ENCODE measurements around the gene C2orf68. TPM values are rescaled to one million over a fixed set of nuclear protein-coding genes. Genes with fewer than 3 reads are reported as not detected.

The C2orf68 gene
- total and polyA plus RNA-seq, 2 of the 13 experiments (the other 11 are each of a cell fraction or from before 2014, with no cell fraction given), result 47.1 to 77.4 TPM

DNA sequence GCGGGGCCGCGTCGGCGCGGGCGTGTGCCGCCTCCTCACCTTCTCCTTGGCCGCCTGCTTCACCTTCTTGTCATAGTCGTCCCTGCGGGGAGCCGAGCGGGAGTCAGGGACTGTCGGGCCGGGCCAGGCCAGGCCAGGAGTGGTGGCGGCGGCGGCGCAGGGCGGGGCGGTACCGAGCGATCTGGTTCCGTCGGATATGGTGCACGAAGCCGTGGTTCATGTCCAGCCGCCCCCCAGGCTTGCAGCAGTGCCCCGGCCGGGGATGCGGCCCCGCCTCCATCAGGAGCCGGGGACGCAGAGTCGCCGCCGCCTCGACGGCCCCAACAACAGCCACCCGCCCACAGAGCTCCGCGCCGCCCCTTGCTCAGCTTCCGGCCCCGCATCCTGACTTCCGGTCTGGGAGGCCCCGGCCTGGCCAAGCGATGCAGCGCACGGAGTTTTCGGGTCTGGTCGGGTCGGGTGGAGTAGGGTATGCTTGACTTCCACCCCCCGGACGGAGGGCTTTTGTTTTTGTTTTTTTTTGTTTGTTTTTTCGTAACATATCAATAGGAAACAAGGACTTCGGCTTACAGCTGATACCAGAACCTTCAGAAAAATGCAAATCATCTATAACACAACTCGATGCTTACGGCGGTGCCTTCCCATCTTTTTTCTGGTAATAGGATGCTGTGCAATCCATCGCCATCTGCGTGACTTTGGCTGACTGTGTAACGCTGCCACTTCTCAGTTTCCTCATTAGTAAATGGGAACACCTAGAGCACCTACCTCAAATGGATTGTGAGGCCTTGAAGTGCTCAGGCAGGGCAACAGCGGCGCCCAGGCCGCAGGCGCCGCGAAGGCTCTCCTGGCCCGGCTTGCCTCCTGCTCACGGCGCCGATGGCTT is at the start of gene C2orf68 (continued):
- TF ChIP-seq, protein P1, sequence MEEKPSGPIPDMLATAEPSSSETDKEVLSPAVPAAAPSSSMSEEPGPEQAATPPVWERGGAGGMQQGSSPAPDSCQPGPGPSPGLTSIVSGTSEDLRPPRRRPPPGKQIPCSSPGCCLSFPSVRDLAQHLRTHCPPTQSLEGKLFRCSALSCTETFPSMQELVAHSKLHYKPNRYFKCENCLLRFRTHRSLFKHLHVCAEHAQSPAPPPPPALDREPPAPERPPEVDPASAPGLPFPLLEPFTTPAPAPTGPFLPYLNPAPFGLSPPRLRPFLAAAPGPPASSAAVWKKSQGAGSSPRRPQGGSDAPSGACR (CRISPR knock-in tag; IDR thresholded peaks at IDR 0.05), result no peak
- no peak for TF ChIP-seq MLLT10 (CRISPR knock-in tag; IDR thresholded peaks at IDR 0.05)
- no peak for TF ChIP-seq JUNB (CRISPR knock-in tag; IDR thresholded peaks at IDR 0.05; ENCODE audit: borderline replicate concordance)
- TF ChIP-seq, protein P2, sequence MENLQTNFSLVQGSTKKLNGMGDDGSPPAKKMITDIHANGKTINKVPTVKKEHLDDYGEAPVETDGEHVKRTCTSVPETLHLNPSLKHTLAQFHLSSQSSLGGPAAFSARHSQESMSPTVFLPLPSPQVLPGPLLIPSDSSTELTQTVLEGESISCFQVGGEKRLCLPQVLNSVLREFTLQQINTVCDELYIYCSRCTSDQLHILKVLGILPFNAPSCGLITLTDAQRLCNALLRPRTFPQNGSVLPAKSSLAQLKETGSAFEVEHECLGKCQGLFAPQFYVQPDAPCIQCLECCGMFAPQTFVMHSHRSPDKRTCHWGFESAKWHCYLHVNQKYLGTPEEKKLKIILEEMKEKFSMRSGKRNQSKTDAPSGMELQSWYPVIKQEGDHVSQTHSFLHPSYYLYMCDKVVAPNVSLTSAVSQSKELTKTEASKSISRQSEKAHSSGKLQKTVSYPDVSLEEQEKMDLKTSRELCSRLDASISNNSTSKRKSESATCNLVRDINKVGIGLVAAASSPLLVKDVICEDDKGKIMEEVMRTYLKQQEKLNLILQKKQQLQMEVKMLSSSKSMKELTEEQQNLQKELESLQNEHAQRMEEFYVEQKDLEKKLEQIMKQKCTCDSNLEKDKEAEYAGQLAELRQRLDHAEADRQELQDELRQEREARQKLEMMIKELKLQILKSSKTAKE (CRISPR knock-in tag; IDR thresholded peaks at IDR 0.05; ENCODE audit: borderline replicate concordance), result no peak; the same call in 1 of the 2 replicates
- peak; percentile 47; the same call in 1 of the 2 replicates for TF ChIP-seq HNF4G (IDR thresholded peaks at IDR 0.05; ENCODE audit: borderline replicate concordance, low read depth, low read length)
- no peak for TF ChIP-seq HNF4G (CRISPR knock-in tag; IDR thresholded peaks at IDR 0.05; ENCODE audit: borderline replicate concordance, low read depth)
- TF ChIP-seq, protein P3, sequence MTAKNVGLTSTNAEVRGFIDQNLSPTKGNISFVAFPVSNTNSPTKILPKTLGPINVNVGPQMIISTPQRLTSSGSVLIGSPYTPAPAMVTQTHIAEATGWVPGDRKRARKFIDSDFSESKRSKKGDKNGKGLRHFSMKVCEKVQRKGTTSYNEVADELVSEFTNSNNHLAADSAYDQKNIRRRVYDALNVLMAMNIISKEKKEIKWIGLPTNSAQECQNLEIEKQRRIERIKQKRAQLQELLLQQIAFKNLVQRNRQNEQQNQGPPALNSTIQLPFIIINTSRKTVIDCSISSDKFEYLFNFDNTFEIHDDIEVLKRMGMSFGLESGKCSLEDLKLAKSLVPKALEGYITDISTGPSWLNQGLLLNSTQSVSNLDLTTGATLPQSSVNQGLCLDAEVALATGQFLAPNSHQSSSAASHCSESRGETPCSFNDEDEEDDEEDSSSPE (CRISPR knock-in tag; IDR thresholded peaks at IDR 0.05), result peak; percentile 91
- TF ChIP-seq NFKBIZ (CRISPR knock-in tag; IDR thresholded peaks at IDR 0.05), result peak; percentile 74
- TF ChIP-seq, protein P4, sequence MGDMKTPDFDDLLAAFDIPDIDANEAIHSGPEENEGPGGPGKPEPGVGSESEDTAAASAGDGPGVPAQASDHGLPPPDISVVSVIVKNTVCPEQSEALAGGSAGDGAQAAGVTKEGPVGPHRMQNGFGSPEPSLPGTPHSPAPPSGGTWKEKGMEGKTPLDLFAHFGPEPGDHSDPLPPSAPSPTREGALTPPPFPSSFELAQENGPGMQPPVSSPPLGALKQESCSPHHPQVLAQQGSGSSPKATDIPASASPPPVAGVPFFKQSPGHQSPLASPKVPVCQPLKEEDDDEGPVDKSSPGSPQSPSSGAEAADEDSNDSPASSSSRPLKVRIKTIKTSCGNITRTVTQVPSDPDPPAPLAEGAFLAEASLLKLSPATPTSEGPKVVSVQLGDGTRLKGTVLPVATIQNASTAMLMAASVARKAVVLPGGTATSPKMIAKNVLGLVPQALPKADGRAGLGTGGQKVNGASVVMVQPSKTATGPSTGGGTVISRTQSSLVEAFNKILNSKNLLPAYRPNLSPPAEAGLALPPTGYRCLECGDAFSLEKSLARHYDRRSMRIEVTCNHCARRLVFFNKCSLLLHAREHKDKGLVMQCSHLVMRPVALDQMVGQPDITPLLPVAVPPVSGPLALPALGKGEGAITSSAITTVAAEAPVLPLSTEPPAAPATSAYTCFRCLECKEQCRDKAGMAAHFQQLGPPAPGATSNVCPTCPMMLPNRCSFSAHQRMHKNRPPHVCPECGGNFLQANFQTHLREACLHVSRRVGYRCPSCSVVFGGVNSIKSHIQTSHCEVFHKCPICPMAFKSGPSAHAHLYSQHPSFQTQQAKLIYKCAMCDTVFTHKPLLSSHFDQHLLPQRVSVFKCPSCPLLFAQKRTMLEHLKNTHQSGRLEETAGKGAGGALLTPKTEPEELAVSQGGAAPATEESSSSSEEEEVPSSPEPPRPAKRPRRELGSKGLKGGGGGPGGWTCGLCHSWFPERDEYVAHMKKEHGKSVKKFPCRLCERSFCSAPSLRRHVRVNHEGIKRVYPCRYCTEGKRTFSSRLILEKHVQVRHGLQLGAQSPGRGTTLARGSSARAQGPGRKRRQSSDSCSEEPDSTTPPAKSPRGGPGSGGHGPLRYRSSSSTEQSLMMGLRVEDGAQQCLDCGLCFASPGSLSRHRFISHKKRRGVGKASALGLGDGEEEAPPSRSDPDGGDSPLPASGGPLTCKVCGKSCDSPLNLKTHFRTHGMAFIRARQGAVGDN (CRISPR knock-in tag; IDR thresholded peaks at IDR 0.05), result peak; percentile 99
- TF ChIP-seq ZSCAN9 (CRISPR knock-in tag; IDR thresholded peaks at IDR 0.05; ENCODE audit: borderline replicate concordance), result peak; percentile 86
- TF ChIP-seq, protein P5, sequence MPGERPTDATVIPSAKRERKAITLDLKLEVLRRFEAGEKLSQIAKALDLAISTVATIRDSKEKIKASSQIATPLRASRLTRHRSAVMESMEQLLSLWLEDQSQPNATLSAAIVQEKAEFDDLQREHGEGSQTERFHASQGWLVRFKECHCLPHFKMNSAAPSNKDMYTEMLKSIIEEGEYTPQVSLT (CRISPR knock-in tag; IDR thresholded peaks at IDR 0.05; ENCODE audit: borderline replicate concordance, low read depth), result peak; percentile 81; the same call in 1 of the 2 replicates
- TF ChIP-seq, protein P6, sequence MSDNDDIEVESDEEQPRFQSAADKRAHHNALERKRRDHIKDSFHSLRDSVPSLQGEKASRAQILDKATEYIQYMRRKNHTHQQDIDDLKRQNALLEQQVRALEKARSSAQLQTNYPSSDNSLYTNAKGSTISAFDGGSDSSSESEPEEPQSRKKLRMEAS (IDR thresholded peaks at IDR 0.05), result peak; percentile 89
- TF ChIP-seq, protein P7, sequence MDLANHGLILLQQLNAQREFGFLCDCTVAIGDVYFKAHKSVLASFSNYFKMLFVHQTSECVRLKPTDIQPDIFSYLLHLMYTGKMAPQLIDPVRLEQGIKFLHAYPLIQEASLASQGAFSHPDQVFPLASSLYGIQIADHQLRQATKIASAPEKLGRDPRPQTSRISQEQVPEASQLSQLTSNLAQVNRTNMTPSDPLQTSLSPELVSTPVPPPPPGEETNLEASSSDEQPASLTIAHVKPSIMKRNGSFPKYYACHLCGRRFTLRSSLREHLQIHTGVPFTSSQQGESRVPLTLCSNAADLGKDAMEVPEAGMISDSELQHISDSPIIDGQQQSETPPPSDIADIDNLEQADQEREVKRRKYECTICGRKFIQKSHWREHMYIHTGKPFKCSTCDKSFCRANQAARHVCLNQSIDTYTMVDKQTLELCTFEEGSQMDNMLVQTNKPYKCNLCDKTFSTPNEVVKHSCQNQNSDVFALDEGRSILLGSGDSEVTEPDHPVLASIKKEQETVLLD (CRISPR knock-in tag; IDR thresholded peaks at IDR 0.05; ENCODE audit: low read depth), result peak; percentile 70
- TF ChIP-seq, protein P8, sequence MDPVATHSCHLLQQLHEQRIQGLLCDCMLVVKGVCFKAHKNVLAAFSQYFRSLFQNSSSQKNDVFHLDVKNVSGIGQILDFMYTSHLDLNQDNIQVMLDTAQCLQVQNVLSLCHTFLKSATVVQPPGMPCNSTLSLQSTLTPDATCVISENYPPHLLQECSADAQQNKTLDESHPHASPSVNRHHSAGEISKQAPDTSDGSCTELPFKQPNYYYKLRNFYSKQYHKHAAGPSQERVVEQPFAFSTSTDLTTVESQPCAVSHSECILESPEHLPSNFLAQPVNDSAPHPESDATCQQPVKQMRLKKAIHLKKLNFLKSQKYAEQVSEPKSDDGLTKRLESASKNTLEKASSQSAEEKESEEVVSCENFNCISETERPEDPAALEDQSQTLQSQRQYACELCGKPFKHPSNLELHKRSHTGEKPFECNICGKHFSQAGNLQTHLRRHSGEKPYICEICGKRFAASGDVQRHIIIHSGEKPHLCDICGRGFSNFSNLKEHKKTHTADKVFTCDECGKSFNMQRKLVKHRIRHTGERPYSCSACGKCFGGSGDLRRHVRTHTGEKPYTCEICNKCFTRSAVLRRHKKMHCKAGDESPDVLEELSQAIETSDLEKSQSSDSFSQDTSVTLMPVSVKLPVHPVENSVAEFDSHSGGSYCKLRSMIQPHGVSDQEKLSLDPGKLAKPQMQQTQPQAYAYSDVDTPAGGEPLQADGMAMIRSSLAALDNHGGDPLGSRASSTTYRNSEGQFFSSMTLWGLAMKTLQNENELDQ (CRISPR knock-in tag; IDR thresholded peaks at IDR 0.05; ENCODE audit: borderline replicate concordance), result no peak
